HepG2 (cell line): ENCODE data around the gene TP53TG5. TPM values are rescaled to one million over a fixed set of nuclear protein-coding genes. Genes with fewer than 3 reads are reported as not detected.
A peak's percentile ranks its signal among the peaks of the same experiment; 100 is the strongest.

Experiments used
- ATF7 ChIP-seq, 2 experiments: fragments of 450-650 bp in 1 of 2; sonication (generic) in 1 of 2; formaldehyde crosslinking in 1 of 2; IDR thresholded peaks; 2 replicates each; pipeline versions ENCODE4 v1.4.0 to v1.6.1; 2016 to 2020; ENCODE audit warnings: antibody characterized with exemption in 1 of 2, mild to moderate bottlenecking in 1 of 2, missing genetic modification reagents in 1 of 2
- FOXJ3 ChIP-seq: sonication (generic); formaldehyde crosslinking; IDR thresholded peaks from 2 replicates; pipeline ENCODE4 v1.4.0; 2020; ENCODE audit warnings: missing genetic modification reagents, mild to moderate bottlenecking, borderline replicate concordance
- GZF1 ChIP-seq: sonication (generic); formaldehyde crosslinking; IDR thresholded peaks from 2 replicates; pipeline ENCODE4 v1.5.1; 2020; ENCODE audit warnings: mild to moderate bottlenecking, missing genetic modification reagents
- HNF4G ChIP-seq, 2 experiments: sonication (generic) in 1 of 2; formaldehyde crosslinking in 1 of 2; IDR thresholded peaks; 2 replicates each; pipeline versions ENCODE4 v1.4.0 to v1.6.1; 2011 to 2020; ENCODE audit warnings: borderline replicate concordance in 2 of 2, low read depth in 2 of 2, mild to moderate bottlenecking in 2 of 2, low read length in 1 of 2, missing genetic modification reagents in 1 of 2, moderate library complexity in 1 of 2
- JUNB ChIP-seq: sonication (generic); formaldehyde crosslinking; IDR thresholded peaks from 2 replicates; pipeline ENCODE4 v1.8.0; 2022; ENCODE audit warnings: missing genetic modification reagents, mild to moderate bottlenecking, borderline replicate concordance
- NAIF1 ChIP-seq: sonication (generic); formaldehyde crosslinking; IDR thresholded peaks from 2 replicates; pipeline ENCODE4 v1.5.0; 2020; ENCODE audit warnings: mild to moderate bottlenecking, missing genetic modification reagents, borderline replicate concordance
- POLR2G ChIP-seq: fragments of 200-400 bp; formaldehyde crosslinking; IDR thresholded peaks from 2 replicates; pipeline ENCODE4 v1.6.1; 2018; ENCODE audit warnings: mild to moderate bottlenecking, low read depth, low read length, moderate library complexity
- RARA ChIP-seq: IDR thresholded peaks from 2 replicates; pipeline ENCODE4 v1.6.1; 2016; ENCODE audit warnings: missing genetic modification reagents, missing compliant biosample characterization
- REST ChIP-seq, 2 experiments: IDR thresholded peaks; 2 replicates each; pipeline ENCODE4 v1.6.1; 2011 to 2012; ENCODE audit warnings: low read length in 2 of 2, borderline replicate concordance in 1 of 2, low read depth in 1 of 2, mild to moderate bottlenecking in 1 of 2, moderate library complexity in 1 of 2
- RFXAP ChIP-seq: sonication (generic); formaldehyde crosslinking; IDR thresholded peaks from 2 replicates; pipeline ENCODE4 v1.4.0; 2020; ENCODE audit warnings: missing genetic modification reagents, borderline replicate concordance
- SOX6 ChIP-seq, 2 experiments: fragments of 450-650 bp in 1 of 2; sonication (generic) in 1 of 2; formaldehyde crosslinking in 1 of 2; IDR thresholded peaks; 2 replicates each; pipeline versions ENCODE4 v1.4.0 to v1.6.1; 2017 to 2020; ENCODE audit warnings: antibody characterized with exemption in 1 of 2, mild to moderate bottlenecking in 1 of 2, missing genetic modification reagents in 1 of 2
- TBP ChIP-seq: sonication (generic); formaldehyde crosslinking; IDR thresholded peaks from 2 replicates; pipeline ENCODE4 v1.5.0; 2020; ENCODE audit warnings: missing genetic modification reagents
- ZNF207 ChIP-seq: fragments of 450-650 bp; IDR thresholded peaks from 2 replicates; pipeline ENCODE4 v1.6.1; 2016; ENCODE audit warnings: antibody characterized with exemption, borderline replicate concordance
- ZNF235 ChIP-seq: sonication (generic); formaldehyde crosslinking; IDR thresholded peaks from 2 replicates; pipeline ENCODE4 v1.8.1; 2023; ENCODE audit warnings: mild to moderate bottlenecking, missing genetic modification reagents, borderline replicate concordance
- ZNF580 ChIP-seq: IDR thresholded peaks from 2 replicates; pipeline ENCODE4 v1.6.1; 2016; ENCODE audit warnings: low read depth, borderline replicate concordance
- ZNF766 ChIP-seq: sonication (generic); formaldehyde crosslinking; IDR thresholded peaks from 2 replicates; pipeline ENCODE4 v1.5.0; 2020; ENCODE audit warnings: missing genetic modification reagents, borderline replicate concordance
- ZSCAN20 ChIP-seq: sonication (generic); formaldehyde crosslinking; IDR thresholded peaks from 2 replicates; pipeline ENCODE4 v1.4.0; 2020; ENCODE audit warnings: missing genetic modification reagents, mild to moderate bottlenecking, borderline replicate concordance
- polyA plus RNA-seq, 8 experiments: library from polyadenylated mRNA; depleted of rRNA in 3 of 8; stranded (reverse) in 7 of 8; unstranded in 1 of 8; fragments of >200 nt; fragmentation: Illumina TruSeq in 4 of 8; extraction: Trizol in 4 of 8; gene quantifications; 2 replicates each; pipeline versions ENCODE4 v1.2.1 to v1.2.3, GENCODE V29; 2011 to 2016; ENCODE audit warnings: low read depth in 4 of 8, missing spikeins in 1 of 8, mixed read lengths in 1 of 8; ENCODE audit not compliant: insufficient read depth in 1 of 8
- total RNA-seq, 5 experiments: library from RNA; depleted of rRNA; stranded (reverse); fragments of >200 nt; fragmentation: Illumina TruSeq; extraction: Trizol; gene quantifications; 2 replicates each; pipeline ENCODE4 v1.2.3, GENCODE V29; 2016; ENCODE audit warnings: low read depth in 1 of 5
- TF ChIP-seq, protein P1 (sequence below): sonication (generic); formaldehyde crosslinking; IDR thresholded peaks from 2 replicates; pipeline ENCODE4 v1.4.0; 2020; ENCODE audit warnings: missing genetic modification reagents
- TF ChIP-seq, protein P2 (sequence below): sonication (generic); formaldehyde crosslinking; IDR thresholded peaks from 2 replicates; pipeline ENCODE4 v1.4.0; 2020; ENCODE audit warnings: missing genetic modification reagents, mild to moderate bottlenecking, borderline replicate concordance

TP53TG5 gene
- total and polyA plus RNA-seq, 2 of the 13 experiments (the other 11 are each of a cell fraction or from before 2014, with no cell fraction given): 0.11 TPM; not detected in 1

GRCh38 chr20:45342855-45343531 lies 35.1 kb downstream of the TP53TG5 start (continued):
- TF ChIP-seq FOXJ3 (CRISPR knock-in tag) (no peak), ZNF580 (CRISPR knock-in tag) (no peak), SOX6 (IDR thresholded peaks at IDR 0.05) (no peak), SOX6 (CRISPR knock-in tag; IDR thresholded peaks at IDR 0.05) (0 out of 2 replicates have a peak, but pooled peaks have one; percentile 0), GZF1 (no peak), JUNB (CRISPR knock-in tag) (no peak), ZSCAN20 (CRISPR knock-in tag) (0 out of 2 replicates have a peak, but pooled peaks have one; percentile 35), ZNF766 (peak; percentile 73; the same call in 1 of the 2 replicates), POLR2G (peak; percentile 55; the same call in 1 of the 2 replicates), NAIF1 (no peak), ZNF207 (no peak), TBP (CRISPR knock-in tag) (no peak), RARA (CRISPR knock-in tag) (peak; percentile 40; the same call in 1 of the 2 replicates), HNF4G (IDR thresholded peaks at IDR 0.05; ENCODE audit: borderline replicate concordance, low read depth, low read length) (peak; percentile 7; the same call in 1 of the 2 replicates), HNF4G (CRISPR knock-in tag; IDR thresholded peaks at IDR 0.05; ENCODE audit: borderline replicate concordance, low read depth) (no peak), ATF7 (IDR thresholded peaks at IDR 0.05) (no peak), ATF7 (CRISPR knock-in tag; IDR thresholded peaks at IDR 0.05) (no peak), REST (IDR thresholded peaks at IDR 0.05; ENCODE audit: borderline replicate concordance in 1 of 2, low read depth in 1 of 2, low read length in 2 of 2) (no peak), RFXAP (CRISPR knock-in tag) (0 out of 2 replicates have a peak, but pooled peaks have one; percentile 72), ZNF235 (no peak)
- TF ChIP-seq, protein P1, sequence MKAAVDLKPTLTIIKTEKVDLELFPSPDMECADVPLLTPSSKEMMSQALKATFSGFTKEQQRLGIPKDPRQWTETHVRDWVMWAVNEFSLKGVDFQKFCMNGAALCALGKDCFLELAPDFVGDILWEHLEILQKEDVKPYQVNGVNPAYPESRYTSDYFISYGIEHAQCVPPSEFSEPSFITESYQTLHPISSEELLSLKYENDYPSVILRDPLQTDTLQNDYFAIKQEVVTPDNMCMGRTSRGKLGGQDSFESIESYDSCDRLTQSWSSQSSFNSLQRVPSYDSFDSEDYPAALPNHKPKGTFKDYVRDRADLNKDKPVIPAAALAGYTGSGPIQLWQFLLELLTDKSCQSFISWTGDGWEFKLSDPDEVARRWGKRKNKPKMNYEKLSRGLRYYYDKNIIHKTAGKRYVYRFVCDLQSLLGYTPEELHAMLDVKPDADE (CRISPR knock-in tag): no peak
- TF ChIP-seq, protein P2, sequence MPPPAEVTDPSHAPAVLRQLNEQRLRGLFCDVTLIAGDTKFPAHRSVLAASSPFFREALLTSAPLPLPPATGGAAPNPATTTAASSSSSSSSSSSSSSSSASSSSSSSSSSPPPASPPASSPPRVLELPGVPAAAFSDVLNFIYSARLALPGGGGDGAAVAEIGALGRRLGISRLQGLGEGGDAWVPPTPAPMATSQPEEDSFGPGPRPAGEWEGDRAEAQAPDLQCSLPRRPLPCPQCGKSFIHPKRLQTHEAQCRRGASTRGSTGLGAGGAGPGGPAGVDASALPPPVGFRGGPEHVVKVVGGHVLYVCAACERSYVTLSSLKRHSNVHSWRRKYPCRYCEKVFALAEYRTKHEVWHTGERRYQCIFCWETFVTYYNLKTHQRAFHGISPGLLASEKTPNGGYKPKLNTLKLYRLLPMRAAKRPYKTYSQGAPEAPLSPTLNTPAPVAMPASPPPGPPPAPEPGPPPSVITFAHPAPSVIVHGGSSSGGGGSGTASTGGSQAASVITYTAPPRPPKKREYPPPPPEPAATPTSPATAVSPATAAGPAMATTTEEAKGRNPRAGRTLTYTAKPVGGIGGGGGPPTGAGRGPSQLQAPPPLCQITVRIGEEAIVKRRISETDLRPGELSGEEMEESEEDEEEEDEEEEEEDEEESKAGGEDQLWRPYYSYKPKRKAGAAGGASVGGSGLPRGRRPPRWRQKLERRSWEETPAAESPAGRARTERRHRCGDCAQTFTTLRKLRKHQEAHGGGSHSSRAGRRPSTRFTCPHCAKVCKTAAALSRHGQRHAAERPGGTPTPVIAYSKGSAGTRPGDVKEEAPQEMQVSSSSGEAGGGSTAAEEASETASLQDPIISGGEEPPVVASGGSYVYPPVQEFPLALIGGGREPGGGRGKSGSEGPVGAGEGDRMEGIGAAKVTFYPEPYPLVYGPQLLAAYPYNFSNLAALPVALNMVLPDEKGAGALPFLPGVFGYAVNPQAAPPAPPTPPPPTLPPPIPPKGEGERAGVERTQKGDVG: no peak
